Ectodermal cell (in vitro differentiated cells): ENCODE measurements around the gene MYH15. TPM values are rescaled to one million over a fixed set of nuclear protein-coding genes. Genes with fewer than 3 reads are reported as not detected.

Source experiments
- H3K27ac ChIP-seq: 2 replicates; pipeline ENCODE4 v1.7.0; 2013; ENCODE audit warnings: mild to moderate bottlenecking, low read depth, low read length; ENCODE audit not compliant: insufficient read depth, poor library complexity, severe bottlenecking
- H3K27me3 ChIP-seq: 2 replicates; pipeline ENCODE4 v1.7.0; 2013; ENCODE audit warnings: mild to moderate bottlenecking, low read length; ENCODE audit not compliant: insufficient read depth, control insufficient read depth, poor library complexity, severe bottlenecking
- H3K36me3 ChIP-seq: one replicate; pipeline ENCODE4 v1.7.0; 2013; ENCODE audit warnings: low read length; ENCODE audit not compliant: control insufficient read depth, insufficient read depth
- H3K4me1 ChIP-seq: one replicate; pipeline ENCODE4 v1.7.0; 2013; ENCODE audit warnings: low read length; ENCODE audit not compliant: control insufficient read depth, insufficient read depth
- H3K4me3 ChIP-seq: 2 replicates; pipeline ENCODE4 v1.7.0; 2013; ENCODE audit warnings: low read depth, low read length, control low read depth; ENCODE audit not compliant: insufficient read depth
- H3K9me3 ChIP-seq: 2 replicates; pipeline ENCODE4 v1.7.0; 2013; ENCODE audit warnings: mild to moderate bottlenecking, low read length, moderate library complexity; ENCODE audit not compliant: control insufficient read depth
- WGBS, 2 experiments: methylation state at CpG; one replicate each; pipeline ENCODE4 v1.1.7; 2013; ENCODE audit warnings: missing lambda C conversion rate in 2 of 2; 5-methylcytosine and 5-hydroxymethylcytosine counted together
- polyA plus RNA-seq, 4 experiments: library from polyadenylated mRNA; stranded (reverse); fragments of 50-300 nt; gene quantifications; one replicate each; pipeline ENCODE4 v1.2.3, GENCODE V29; 2013

MYH15 gene
- 0.48 TPM for polyA plus RNA-seq (2013, experiment 1 of 4)
- 0.43 TPM for polyA plus RNA-seq (2013, experiment 2 of 4)
- 0.37 TPM for polyA plus RNA-seq (2013, experiment 3 of 4)
- polyA plus RNA-seq (2013, experiment 4 of 4), result 0.53 TPM

DNA sequence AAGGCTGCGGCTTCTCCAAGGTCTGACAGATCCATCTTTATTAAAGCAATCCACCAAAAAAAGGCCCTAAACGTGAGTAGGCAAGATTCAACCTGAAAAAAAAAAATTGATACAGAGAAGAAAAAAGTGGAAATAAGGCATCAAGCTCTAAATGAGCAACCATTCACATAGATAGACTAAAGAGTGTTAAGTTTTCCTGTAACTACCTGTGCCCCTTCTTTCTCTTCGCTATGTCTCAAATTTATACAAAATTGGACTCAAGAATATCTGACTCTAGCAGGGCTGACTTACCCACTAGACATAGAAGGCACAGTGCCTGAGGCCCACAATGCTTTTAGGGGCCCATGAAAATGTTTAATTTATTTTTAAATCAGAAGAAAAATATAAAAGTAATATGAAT, at the start of gene MYH15:
Gene MYH15 (minus strand): TSS at position 101 of the 400 bp plus-strand sequence. CDS start 66 bp downstream, at position 35.
- Histone ChIP-seq H3K36me3 (no peaks in the 10 kb centered on the region), H3K27me3 (no peaks in the 10 kb centered on the region), H3K4me1 (peaks cover 7% of the 10 kb centered on the region), H3K4me3 (no peak within 1 kb of the TSS), H3K27ac (no peak within 1 kb of the TSS), H3K9me3 (no peaks in the 10 kb centered on the region)
- WGBS, 2 experiments, result 82 to 100% methylated on average over 3 of the region's 3 CpGs

DNA sequence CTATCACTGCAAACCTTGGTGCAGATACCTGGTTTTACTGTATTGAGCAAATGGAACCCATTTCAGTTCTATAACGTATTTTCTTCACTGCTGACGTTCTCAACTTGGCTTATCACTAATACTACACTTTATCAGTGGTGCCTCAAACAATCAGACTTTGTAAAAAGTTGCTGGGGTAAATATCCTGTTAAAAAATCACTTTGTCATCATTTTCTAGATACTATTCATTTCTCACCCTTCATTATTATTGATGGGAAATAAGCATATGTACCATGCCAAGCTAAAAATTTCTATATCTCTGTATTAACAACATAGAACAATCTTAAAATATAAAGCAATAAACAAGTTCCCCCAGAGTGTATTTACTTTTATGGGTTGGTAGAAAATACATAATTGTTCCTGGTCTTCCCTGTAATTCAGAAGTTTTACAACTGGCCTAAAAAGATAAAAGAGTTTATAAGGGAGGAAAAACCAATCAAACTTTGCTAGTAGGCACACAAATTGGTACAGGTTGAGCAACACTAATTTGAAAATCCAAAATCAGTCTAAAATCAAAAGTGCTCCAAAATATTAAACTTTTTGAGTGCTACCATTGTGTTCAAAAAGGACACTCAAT, 45.7 kb upstream of the MYH15 start:
- Histone ChIP-seq H3K27ac (no peak overlapping the region), H3K36me3 (peaks cover 36% of the 10 kb centered on the region), H3K4me1 (no peaks in the 10 kb centered on the region), H3K27me3 (no peaks in the 10 kb centered on the region), H3K4me3 (no peak overlapping the region), H3K9me3 (no peaks in the 10 kb centered on the region)
- WGBS, 2 experiments, result 95 to 100% methylated on average over 2 of the region's 2 CpGs

DNA sequence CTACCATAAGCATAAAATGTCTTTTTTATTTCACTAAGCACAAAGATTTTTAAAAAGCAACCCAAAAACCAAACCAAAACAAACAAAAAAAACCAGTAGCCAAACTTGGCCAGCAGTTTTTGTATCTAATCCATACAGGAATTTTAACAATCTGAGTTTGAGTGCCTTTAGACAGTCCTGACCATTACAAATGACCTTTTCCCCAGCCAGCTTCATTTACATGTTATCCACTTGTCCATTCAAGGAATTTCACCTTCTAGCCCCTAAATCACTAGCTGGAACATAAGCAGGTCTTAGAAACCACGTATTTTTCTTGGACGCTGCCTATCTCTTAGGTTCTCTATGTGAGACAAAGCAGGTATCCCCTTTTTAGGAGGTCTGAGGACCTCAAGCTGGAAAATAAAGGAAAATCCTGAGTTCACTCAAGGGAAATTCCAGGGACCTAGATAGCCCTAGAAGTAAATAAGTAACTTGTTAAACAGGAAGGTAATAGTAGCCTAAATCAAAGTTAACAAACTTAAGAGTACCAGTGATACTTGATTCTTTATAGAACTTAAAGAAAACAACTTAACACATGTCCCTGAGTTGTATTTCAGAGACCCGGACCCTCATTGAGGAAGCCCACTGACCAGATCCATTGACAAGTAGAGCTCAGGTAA, 44.6 kb upstream of the MYH15 start:
- Histone ChIP-seq H3K9me3 (no peaks in the 10 kb centered on the region), H3K27me3 (no peaks in the 10 kb centered on the region), H3K27ac (no peak overlapping the region), H3K36me3 (peaks cover 34% of the 10 kb centered on the region), H3K4me3 (no peak overlapping the region), H3K4me1 (no peaks in the 10 kb centered on the region)
- 87 to 94% methylated on average over 3 of the region's 3 CpGs for WGBS, 2 experiments

DNA sequence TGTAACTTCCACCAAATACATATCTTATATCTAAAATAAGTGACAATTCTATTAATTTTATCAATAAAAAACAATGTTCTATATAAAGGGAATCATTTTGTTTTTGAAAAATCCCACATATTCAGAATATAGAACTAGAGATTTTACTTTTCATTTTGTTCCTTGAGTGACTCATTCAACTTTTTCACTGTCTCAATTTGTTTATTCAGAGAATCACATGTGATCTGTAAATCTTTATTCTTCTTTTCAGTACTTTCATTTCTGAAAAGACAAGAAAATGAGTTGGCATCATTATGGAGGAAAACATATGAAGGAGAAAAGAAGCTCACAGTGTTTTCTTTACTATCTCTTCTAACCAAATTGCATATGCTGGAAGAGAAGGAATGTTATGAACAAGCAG, 43.8 kb upstream of the MYH15 start:
- Histone ChIP-seq H3K4me1 (no peaks in the 10 kb centered on the region), H3K27ac (no peak overlapping the region), H3K36me3 (peaks cover 29% of the 10 kb centered on the region), H3K27me3 (no peaks in the 10 kb centered on the region), H3K4me3 (no peak overlapping the region), H3K9me3 (no peaks in the 10 kb centered on the region)

DNA sequence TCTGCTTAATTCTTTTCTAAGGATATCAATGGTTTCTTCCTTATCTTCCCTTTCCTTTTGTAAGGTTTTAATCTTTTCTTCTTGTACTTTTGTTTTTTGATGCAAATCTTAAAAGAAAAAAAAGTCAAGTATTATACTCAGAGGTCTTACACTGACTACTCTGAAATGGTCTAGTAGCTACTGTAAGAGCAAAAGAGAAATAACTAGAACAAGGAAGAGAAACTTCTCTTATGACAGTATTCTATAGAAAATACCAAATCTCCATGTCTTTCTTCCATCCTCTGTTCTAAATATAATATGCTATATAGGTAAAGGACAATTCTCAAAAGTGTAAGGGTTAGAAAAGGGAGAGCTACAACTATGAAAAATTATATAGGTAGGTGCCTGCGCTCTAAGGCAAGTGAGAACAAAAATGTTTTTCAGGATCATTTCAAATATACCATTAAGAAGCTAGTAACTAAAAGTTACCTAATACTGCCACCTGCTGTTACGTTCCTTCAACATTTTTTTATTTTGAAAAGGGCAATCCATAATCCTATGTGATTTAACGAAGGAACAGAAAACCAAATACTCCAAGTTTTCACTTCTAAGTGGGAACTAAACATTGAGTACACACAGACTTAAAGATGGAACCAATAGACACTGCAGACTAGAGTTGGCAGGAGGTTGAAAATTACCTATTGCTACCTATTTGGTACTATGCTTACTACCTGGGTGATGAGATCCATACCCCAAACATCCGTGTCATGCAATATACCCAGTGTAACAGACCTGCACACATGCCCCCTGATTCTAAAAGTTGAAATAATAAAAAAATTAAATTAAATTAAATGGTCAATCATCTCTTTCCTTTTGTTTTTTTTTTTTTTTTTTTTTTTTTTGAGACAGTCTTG, 42.1 kb upstream of the MYH15 start:
- no peak overlapping the region for H3K27ac ChIP-seq
- H3K9me3 ChIP-seq, result no peaks in the 10 kb centered on the region
- no peaks in the 10 kb centered on the region for H3K4me1 ChIP-seq
- H3K4me3 ChIP-seq, result no peak overlapping the region
- H3K36me3 ChIP-seq, result peaks cover 15% of the 10 kb centered on the region
- H3K27me3 ChIP-seq, result no peaks in the 10 kb centered on the region
- 90 to 92% methylated on average over 2 to 4 of the region's 4 CpGs for WGBS, 2 experiments

DNA sequence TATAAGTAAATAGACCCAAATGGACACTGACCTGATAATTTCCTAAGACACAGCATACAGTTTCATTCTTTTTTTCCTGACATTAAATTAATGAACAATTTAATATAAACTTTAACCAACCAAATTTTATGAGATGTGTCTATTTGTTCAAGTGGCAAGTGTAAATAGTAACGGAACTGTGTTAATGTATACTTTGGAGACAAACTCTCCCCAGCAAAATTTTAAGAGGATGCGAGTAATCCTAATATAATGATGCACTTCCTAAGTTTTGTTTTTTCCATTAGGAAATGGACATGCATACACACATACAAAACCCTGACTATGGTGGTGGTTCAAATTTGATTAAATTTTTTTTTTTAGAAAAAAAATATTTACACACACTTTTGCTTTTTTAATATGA, 38.5 kb upstream of the MYH15 start:
- H3K4me3 ChIP-seq, result no peak overlapping the region
- 100% methylated on average over 1 of the region's 2 CpGs; no CpG with 5 or more reads in 1 of the 2 experiments for WGBS, 2 experiments
- no peaks in the 10 kb centered on the region for H3K27me3 ChIP-seq
- H3K9me3 ChIP-seq, result no peaks in the 10 kb centered on the region
- no peak overlapping the region for H3K27ac ChIP-seq
- H3K4me1 ChIP-seq, result no peaks in the 10 kb centered on the region
- H3K36me3 ChIP-seq, result peaks cover 9% of the 10 kb centered on the region

DNA sequence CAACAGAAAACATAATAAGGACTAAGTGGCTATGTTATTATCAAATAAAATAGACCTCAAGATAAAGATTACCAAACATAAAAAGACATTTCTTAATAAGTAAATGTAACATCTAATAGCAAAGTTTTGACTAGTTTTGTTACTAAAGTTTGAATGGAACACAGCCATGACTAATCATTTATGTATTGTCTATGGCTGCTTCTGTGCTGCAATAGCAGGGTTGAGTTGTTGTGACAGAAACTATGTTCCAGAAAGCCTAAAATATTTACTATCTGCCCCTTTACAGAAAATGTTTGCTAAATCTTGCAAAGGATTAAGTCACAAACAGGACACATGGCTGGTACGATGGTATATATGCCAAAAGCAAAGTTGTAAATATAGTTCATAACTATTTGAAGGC, 37.9 kb upstream of the MYH15 start:
- H3K27me3 ChIP-seq, result no peaks in the 10 kb centered on the region
- peak overlapping the region; percentile 12 for H3K27ac ChIP-seq
- H3K4me3 ChIP-seq, result no peak overlapping the region
- WGBS, 2 experiments, result 87 to 100% methylated on average over 1 of the region's 1 CpG
- no peaks in the 10 kb centered on the region for H3K4me1 ChIP-seq
- no peaks in the 10 kb centered on the region for H3K9me3 ChIP-seq
- H3K36me3 ChIP-seq, result peaks cover 12% of the 10 kb centered on the region

DNA sequence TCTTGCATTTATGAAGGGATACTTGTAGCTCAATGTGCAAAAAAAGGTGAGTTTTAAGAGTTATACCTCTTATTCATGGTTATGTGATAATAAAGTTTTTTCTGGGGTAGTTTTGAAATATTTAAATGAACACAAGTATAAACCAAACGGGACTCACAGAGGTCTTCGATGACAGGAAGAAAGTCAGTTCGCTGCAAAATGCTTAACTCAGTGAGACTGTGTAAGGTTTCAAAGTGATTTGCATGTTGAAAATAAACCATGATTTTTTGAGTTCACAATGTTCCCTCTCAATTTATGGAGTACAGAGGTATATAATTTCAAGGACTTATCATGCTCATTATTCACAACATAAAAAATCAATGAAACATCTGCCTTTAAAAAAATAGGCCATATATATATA, 36.3 kb upstream of the MYH15 start:
- Histone ChIP-seq H3K36me3 (peaks cover 15% of the 10 kb centered on the region), H3K4me1 (no peaks in the 10 kb centered on the region), H3K9me3 (no peaks in the 10 kb centered on the region), H3K27ac (no peak overlapping the region), H3K4me3 (no peak overlapping the region), H3K27me3 (no peaks in the 10 kb centered on the region)
- WGBS, 2 experiments, result 96% methylated on average over 3 of the region's 3 CpGs

DNA sequence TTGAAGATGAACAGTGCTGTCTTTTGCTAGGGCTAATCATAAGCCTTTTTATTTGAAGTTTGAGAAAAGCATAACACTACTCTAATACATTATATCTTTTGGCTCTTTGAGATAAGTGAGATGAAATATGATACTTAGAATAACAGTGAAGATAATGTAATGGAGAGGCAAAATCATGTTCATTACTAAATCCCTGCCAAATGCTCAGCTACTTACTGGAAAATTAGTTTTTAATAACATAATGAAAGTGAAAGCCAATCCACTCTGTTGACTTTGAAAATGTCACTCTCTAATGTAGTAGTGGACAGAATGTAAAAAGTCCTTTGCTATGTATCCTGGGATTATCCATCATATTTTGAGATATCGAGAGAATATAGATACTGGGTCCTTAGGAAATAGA, 35.9 kb upstream of the MYH15 start:
- H3K9me3 ChIP-seq, result no peaks in the 10 kb centered on the region
- H3K4me3 ChIP-seq, result no peak overlapping the region
- WGBS, 2 experiments, result 100% methylated on average over 1 of the region's 1 CpG
- no peaks in the 10 kb centered on the region for H3K27me3 ChIP-seq
- peaks cover 15% of the 10 kb centered on the region for H3K36me3 ChIP-seq
- no peak overlapping the region for H3K27ac ChIP-seq
- no peaks in the 10 kb centered on the region for H3K4me1 ChIP-seq

DNA sequence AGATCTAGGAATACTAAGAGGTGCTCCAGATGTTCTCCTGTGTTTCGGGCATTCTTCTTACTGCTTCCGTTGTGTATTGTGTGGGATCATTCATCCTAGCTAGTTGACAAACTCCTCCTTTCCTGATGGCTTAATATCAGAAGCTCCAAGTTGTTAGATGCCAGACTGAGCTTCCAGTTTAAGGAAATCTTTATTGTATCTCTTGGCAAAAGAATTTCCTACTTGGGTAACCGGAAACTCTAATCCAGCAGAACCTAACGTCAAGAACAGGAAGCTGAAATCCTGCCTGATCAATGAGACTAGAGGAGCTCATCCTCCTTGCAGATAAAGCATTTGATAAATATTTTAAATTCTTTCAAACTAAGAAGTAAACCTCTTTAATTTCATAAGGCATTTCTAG, 27.7 kb upstream of the MYH15 start:
- Histone ChIP-seq H3K4me3 (no peak overlapping the region), H3K27ac (no peak overlapping the region), H3K36me3 (peaks cover 1% of the 10 kb centered on the region), H3K9me3 (no peaks in the 10 kb centered on the region), H3K27me3 (no peaks in the 10 kb centered on the region), H3K4me1 (no peaks in the 10 kb centered on the region)
- 83 to 87% methylated on average over 4 of the region's 4 CpGs for WGBS, 2 experiments
